K562 (cell line): ENCODE data around the gene SLC38A10. TPM values are rescaled to one million over a fixed set of nuclear protein-coding genes. Genes with fewer than 3 reads are reported as not detected.

Source experiments
- CTCFL ChIP-seq: IDR thresholded peaks from 2 replicates; pipeline ENCODE4 v1.6.1; 2011; ENCODE audit warnings: borderline replicate concordance, low read depth, mild to moderate bottlenecking, moderate library complexity, low read length; ENCODE audit not compliant: insufficient read depth, poor library complexity, severe bottlenecking
- DEAF1 ChIP-seq: fragments of 450-650 bp; formaldehyde crosslinking; IDR thresholded peaks from 2 replicates; pipeline ENCODE4 v1.4.0; 2020; ENCODE audit warnings: mild to moderate bottlenecking, moderate library complexity
- FOSL1 ChIP-seq: fragments of 200-800 bp; sonication (Bioruptor generic); conservative IDR thresholded peaks from 2 replicates; pipeline ENCODE4 v1.6.1; 2016; ENCODE audit warnings: missing genetic modification characterization, missing compliant biosample characterization
- FOXK2 ChIP-seq, 2 experiments: fragments of 450-650 bp; IDR thresholded peaks in 1 of 2; conservative IDR thresholded peaks in 1 of 2; 2 replicates each; pipeline ENCODE4 v1.6.1; 2016; ENCODE audit warnings: low read depth in 2 of 2, mild to moderate bottlenecking in 1 of 2
- JUND ChIP-seq, 2 experiments: IDR thresholded peaks; 2 replicates in 1 of 2; 3 replicates in 1 of 2; pipeline ENCODE4 v1.6.1; 2011; ENCODE audit warnings: borderline replicate concordance in 2 of 2, low read depth in 2 of 2, low read length in 2 of 2, improper control_type of control experiment in 1 of 2, missing biosample characterization in 1 of 2, missing genetic modification characterization in 1 of 2, missing genetic modification reagents in 1 of 2
- KAT2B ChIP-seq: IDR thresholded peaks from one replicate; pipeline ENCODE4 v1.6.1; 2012; ENCODE audit warnings: low read depth, mild to moderate bottlenecking, control low read depth, inconsistent platforms, low read length, moderate library complexity
- LCOR ChIP-seq: sonication (generic); formaldehyde crosslinking; IDR thresholded peaks from 2 replicates; pipeline ENCODE4 v1.8.0; 2022; ENCODE audit warnings: mild to moderate bottlenecking, missing genetic modification reagents
- RAD21 ChIP-seq, 2 experiments: fragments of 250-450 bp in 1 of 2; fragments of 450-650 bp in 1 of 2; sonication (Bioruptor Pico) in 1 of 2; formaldehyde crosslinking in 1 of 2; IDR thresholded peaks in 1 of 2; conservative IDR thresholded peaks in 1 of 2; 2 replicates each; pipeline versions ENCODE4 v1.4.0 to v1.8.0; 2020 to 2022; ENCODE audit warnings: mild to moderate bottlenecking in 2 of 2, moderate library complexity in 1 of 2
- RB1 ChIP-seq: fragments of 450-650 bp; IDR thresholded peaks from 2 replicates; pipeline ENCODE4 v1.6.1; 2017; ENCODE audit warnings: low read depth, mild to moderate bottlenecking
- RBFOX2 ChIP-seq: fragments of 200-400 bp; formaldehyde crosslinking; IDR thresholded peaks from 2 replicates; pipeline ENCODE4 v1.6.1; 2017; ENCODE audit warnings: low read depth, mild to moderate bottlenecking, low read length, moderate library complexity
- STAG1 ChIP-seq: sonication (generic); formaldehyde crosslinking; IDR thresholded peaks from 2 replicates; pipeline ENCODE4 v1.5.0; 2020; ENCODE audit warnings: missing genetic modification reagents, borderline replicate concordance
- TFAP4 ChIP-seq: sonication (generic); formaldehyde crosslinking; IDR thresholded peaks from 2 replicates; pipeline ENCODE4 v1.8.0; 2022; ENCODE audit warnings: missing genetic modification reagents, mild to moderate bottlenecking, moderate library complexity, borderline replicate concordance
- U2AF2 ChIP-seq: fragments of 200-400 bp; formaldehyde crosslinking; optimal IDR thresholded peaks from 2 replicates; pipeline ENCODE3; 2017; ENCODE audit warnings: low read depth, mild to moderate bottlenecking, low read length
- ZBTB1 ChIP-seq: sonication (generic); formaldehyde crosslinking; IDR thresholded peaks from 2 replicates; pipeline ENCODE4 v1.8.1; 2023; ENCODE audit warnings: missing genetic modification reagents, low read depth, mild to moderate bottlenecking, borderline replicate concordance
- ZBTB7A ChIP-seq: IDR thresholded peaks from 2 replicates; pipeline ENCODE4 v1.6.1; 2011; ENCODE audit warnings: low read depth, mild to moderate bottlenecking, low read length, moderate library complexity, borderline replicate concordance; ENCODE audit not compliant: control insufficient read depth
- ZHX1 ChIP-seq: fragments of 150-350 bp; conservative IDR thresholded peaks from 2 replicates; pipeline ENCODE4 v1.6.1; 2014; ENCODE audit warnings: low read length
- ZNF695 ChIP-seq: fragments of 450-650 bp; formaldehyde crosslinking; IDR thresholded peaks from 2 replicates; pipeline ENCODE4 v1.4.0; 2020; ENCODE audit warnings: mild to moderate bottlenecking, moderate library complexity
- polyA plus RNA-seq, 8 experiments: library from polyadenylated mRNA; depleted of rRNA in 4 of 8; stranded (reverse) in 5 of 8; unstranded in 3 of 8; fragments of >200 nt; fragmentation: Nextera tagmentation in 2 of 8; fragmentation: Illumina TruSeq in 1 of 8; extraction: Ambion mirVana in 2 of 8; extraction: Trizol in 1 of 8; gene quantifications; 2 replicates each; pipeline versions ENCODE4 v1.2.1 to v1.2.3, GENCODE V29; 2011 to 2014; ENCODE audit warnings: inconsistent platforms in 1 of 8, missing spikeins in 1 of 8
- total RNA-seq, 7 experiments: library from RNA; depleted of rRNA in 6 of 7; stranded (reverse); fragments of >200 nt in 6 of 7; fragmentation: Illumina TruSeq in 2 of 7; extraction: Trizol in 2 of 7; gene quantifications; 2 replicates each; pipeline versions ENCODE4 v1.2.1 to v1.2.3, GENCODE V29; 2011 to 2021; ENCODE audit warnings: low replicate concordance in 1 of 7

SLC38A10 gene
- total and polyA plus RNA-seq, 9 of the 15 experiments (the other 6 are each of a cell fraction or from before 2014, with no cell fraction given) = 0.45 to 54.2 (median 13.8) TPM

- TF ChIP-seq ZHX1 = no peak
- peak; percentile 75 to 80 for TF ChIP-seq RAD21 (CRISPR knock-in tag; conservative IDR thresholded peaks at IDR 0.05 in 1 of 2, IDR thresholded peaks at IDR 0.05 in 1 of 2)
- TF ChIP-seq FOXK2 (conservative IDR thresholded peaks at IDR 0.05 in 1 of 2, IDR thresholded peaks at IDR 0.05 in 1 of 2; ENCODE audit: low read depth in 2 of 2) = 0 out of 4 replicates have a peak, but pooled peaks have one; percentile 22 to 33
- peak; percentile 43; the same call in 1 of the 2 replicates for TF ChIP-seq RB1
- no peak for TF ChIP-seq KAT2B
- no peak for TF ChIP-seq FOSL1 (tag)
- peak; percentile 96 for TF ChIP-seq ZBTB7A
- peak; percentile 83 for TF ChIP-seq CTCFL
- 0 out of 2 replicates have a peak, but pooled peaks have one; percentile 2 for TF ChIP-seq LCOR (CRISPR knock-in tag)
- TF ChIP-seq U2AF2 = no peak
- 0 out of 2 replicates have a peak, but pooled peaks have one; percentile 7 for TF ChIP-seq JUND (IDR thresholded peaks at IDR 0.05; ENCODE audit: borderline replicate concordance, low read depth, low read length)
- TF ChIP-seq JUND (tag; IDR thresholded peaks at IDR 0.05; ENCODE audit: borderline replicate concordance, low read depth, low read length) = no peak
- TF ChIP-seq TFAP4 = peak; percentile 53; the same call in 1 of the 2 replicates
- TF ChIP-seq ZNF695 (CRISPR knock-in tag) = no peak
- no peak for TF ChIP-seq ZBTB1 (CRISPR knock-in tag)
- peak; percentile 73; the same call in 1 of the 2 replicates for TF ChIP-seq STAG1 (CRISPR knock-in tag)
- TF ChIP-seq DEAF1 (CRISPR knock-in tag) = peak; percentile 52; the same call in 1 of the 2 replicates
- TF ChIP-seq RBFOX2 = peak; percentile 44; the same call in 1 of the 2 replicates
Measured at GRCh38 chr17:81241648-81242420, 53.3 kb downstream of the SLC38A10 start (continued).
